Spleen (tissue), 11 donors: Measurements from ENCODE around the gene TAF3. TPM values are rescaled to one million over a fixed set of nuclear protein-coding genes. Genes with fewer than 3 reads are reported as not detected.

Experiments
- DNase-seq: peaks from one replicate; pipeline ENCODE4 v3.0.0-alpha.2; 2020
- H3K27ac ChIP-seq, 8 donors: fragments of 200-600 bp; sonication (generic) in 7 of 8; 1 replicate in 4 of 8; 2 replicates in 4 of 8; pipeline versions ENCODE4 v1.5.0 to v1.8.0; 2016 to 2021; ENCODE audit warnings: inconsistent platforms in 4 of 8, mild to moderate bottlenecking in 4 of 8, moderate library complexity in 1 of 8
- H3K27me3 ChIP-seq, 7 donors: fragments of 200-600 bp; sonication (generic) in 6 of 7; replicated peaks in 1 of 7; 1 replicate in 4 of 7; 2 replicates in 3 of 7; pipeline versions ENCODE4 v1.5.0 to v1.8.0; 2016 to 2021; ENCODE audit warnings: inconsistent platforms in 3 of 7, mild to moderate bottlenecking in 1 of 7
- H3K36me3 ChIP-seq, 6 donors: fragments of 200-600 bp; sonication (generic) in 5 of 6; 1 replicate in 4 of 6; 2 replicates in 2 of 6; pipeline versions ENCODE4 v1.5.0 to v1.8.0; 2016 to 2021; ENCODE audit warnings: inconsistent platforms in 2 of 6
- H3K4me1 ChIP-seq, 6 donors: fragments of 200-600 bp; sonication (generic) in 5 of 6; 1 replicate in 3 of 6; 2 replicates in 3 of 6; pipeline versions ENCODE4 v1.5.0 to v1.8.0; 2016 to 2021; ENCODE audit warnings: inconsistent platforms in 3 of 6
- H3K4me3 ChIP-seq, 8 donors: fragments of 200-600 bp; sonication (generic) in 7 of 8; 1 replicate in 4 of 8; 2 replicates in 4 of 8; pipeline versions ENCODE4 v1.5.0 to v1.8.0; 2016 to 2021; ENCODE audit warnings: inconsistent platforms in 4 of 8, mild to moderate bottlenecking in 4 of 8, moderate library complexity in 2 of 8
- H3K9me3 ChIP-seq, 8 donors: fragments of 200-600 bp; sonication (generic) in 7 of 8; 1 replicate in 4 of 8; 2 replicates in 4 of 8; pipeline versions ENCODE4 v1.5.0 to v1.8.0; 2016 to 2021; ENCODE audit warnings: inconsistent platforms in 4 of 8
- POLR2A ChIP-seq, 3 donors: fragments of 450-650 bp; IDR thresholded peaks; one replicate each; pipeline ENCODE4 v1.5.1; 2017; ENCODE audit warnings: antibody characterized with exemption in 3 of 3, mild to moderate bottlenecking in 1 of 3
- POLR2AphosphoS5 ChIP-seq, 3 donors: sonication (generic); formaldehyde crosslinking; IDR thresholded peaks; one replicate each; pipeline ENCODE4 v1.5.1; 2017; ENCODE audit warnings: antibody characterized with exemption in 3 of 3
- WGBS, 5 donors: extraction: QIAGEN DNeasy Blood & Tissue Kit in 3 of 5; methylation state at CpG; one replicate each; pipeline versions ENCODE4 v1.1.5 to v1.1.7; 2013 to 2018; 5-methylcytosine and 5-hydroxymethylcytosine counted together
- intact Hi-C: fragments of 100-400 bp; cut with DNase I; formaldehyde crosslinking; loops from one replicate; pipeline ENCODE4 v1.15.0; 2023; ENCODE audit warnings: low total_unique reads
- polyA plus RNA-seq, 3 donors: library from polyadenylated mRNA; stranded (reverse); fragments of 200-250 nt; gene quantifications; one replicate each; pipeline ENCODE4 v1.2.1, GENCODE V29; 2013
- total RNA-seq, 7 donors: library from RNA; depleted of rRNA in 3 of 7; stranded (reverse); fragments of >200 nt in 3 of 7; fragmentation: NEBNext Ultra II Directional in 4 of 7; extraction: Animal tissue kit (Norgen Biotek cat#: 25700) in 4 of 7; gene quantifications; one replicate each; pipeline versions ENCODE4 v1.1.0 to v1.2.1, GENCODE V29; 2016 to 2021
- TF ChIP-seq, protein P1 (sequence below), 11 experiments: fragments of 200-600 bp in 7 of 11; fragments of 450-650 bp in 4 of 11; sonication (generic) in 4 of 11; IDR thresholded peaks in 8 of 11; conservative IDR thresholded peaks in 3 of 11; 1 replicate in 7 of 11; 2 replicates in 4 of 11; pipeline versions ENCODE4 v1.4.0 to v1.8.0; 2016 to 2021; ENCODE audit warnings: antibody characterized with exemption in 11 of 11, inconsistent platforms in 4 of 11, mild to moderate bottlenecking in 1 of 11
- donor health status: healthy with polysubstance abuse.
- donor health status: DM: no; HTN: no; CAD: no; lungs with moderate emphysema.
- donor health status: DM: no; HTN: no; CAD: no.
- donor health status: Bipolar disorder and iron deficiency.
- donor health status: healthy.
- donor health status: DM: no; HTN: no; CAD: no.
- donor health status: DM: yes; HTN: yes; CAD: no.

Gene TAF3
- total and polyA plus RNA-seq, 10 donors = 2.7 to 13.0 (median 9.8) TPM

DNA sequence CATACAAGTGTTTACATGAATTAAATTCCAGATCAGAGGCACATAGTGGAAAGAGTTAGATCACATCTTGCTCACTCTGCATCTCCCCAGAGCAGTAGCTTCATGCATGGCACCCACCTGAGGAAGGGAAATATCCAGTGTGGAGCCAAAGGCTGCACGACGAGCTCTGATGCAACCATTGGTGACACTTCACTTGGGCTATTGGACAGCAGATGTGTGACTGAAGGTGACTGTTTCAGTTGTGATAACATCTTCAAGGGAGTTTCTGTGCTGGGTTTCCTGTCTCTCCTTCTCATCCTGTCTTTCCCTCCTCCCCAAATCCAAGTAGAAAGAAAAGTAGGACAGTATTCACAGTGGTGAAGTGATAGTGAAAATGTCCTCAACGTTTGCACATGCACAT is 115.0 kb downstream of the TAF3 start:
- DNase-seq = no peak
- TF ChIP-seq, protein P1, sequence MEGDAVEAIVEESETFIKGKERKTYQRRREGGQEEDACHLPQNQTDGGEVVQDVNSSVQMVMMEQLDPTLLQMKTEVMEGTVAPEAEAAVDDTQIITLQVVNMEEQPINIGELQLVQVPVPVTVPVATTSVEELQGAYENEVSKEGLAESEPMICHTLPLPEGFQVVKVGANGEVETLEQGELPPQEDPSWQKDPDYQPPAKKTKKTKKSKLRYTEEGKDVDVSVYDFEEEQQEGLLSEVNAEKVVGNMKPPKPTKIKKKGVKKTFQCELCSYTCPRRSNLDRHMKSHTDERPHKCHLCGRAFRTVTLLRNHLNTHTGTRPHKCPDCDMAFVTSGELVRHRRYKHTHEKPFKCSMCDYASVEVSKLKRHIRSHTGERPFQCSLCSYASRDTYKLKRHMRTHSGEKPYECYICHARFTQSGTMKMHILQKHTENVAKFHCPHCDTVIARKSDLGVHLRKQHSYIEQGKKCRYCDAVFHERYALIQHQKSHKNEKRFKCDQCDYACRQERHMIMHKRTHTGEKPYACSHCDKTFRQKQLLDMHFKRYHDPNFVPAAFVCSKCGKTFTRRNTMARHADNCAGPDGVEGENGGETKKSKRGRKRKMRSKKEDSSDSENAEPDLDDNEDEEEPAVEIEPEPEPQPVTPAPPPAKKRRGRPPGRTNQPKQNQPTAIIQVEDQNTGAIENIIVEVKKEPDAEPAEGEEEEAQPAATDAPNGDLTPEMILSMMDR (IDR thresholded peaks at IDR 0.05 in 8 of 11, conservative IDR thresholded peaks at IDR 0.05 in 3 of 11) = no peak
- TF ChIP-seq POLR2AphosphoS5 (IDR thresholded peaks at IDR 0.05) (no peak), POLR2A (IDR thresholded peaks at IDR 0.05) (no peak)
- intact Hi-C loops = no loop called here
- Histone ChIP-seq H3K36me3 (peaks cover 0 to 8% (median 0%) of the 10 kb centered on the region in 6 donors), H3K27me3 (no peaks in the 10 kb centered on the region), H3K4me1 (no peaks in the 10 kb centered on the region), H3K9me3 (peaks cover 0 to 11% (median under 1%) of the 10 kb centered on the region in 8 donors), H3K4me3 (no peak overlapping the region), H3K27ac (no peak overlapping the region)
- 70 to 74% (median 73%) methylated on average over 3 of the region's 3 CpGs for WGBS, 5 donors

DNA sequence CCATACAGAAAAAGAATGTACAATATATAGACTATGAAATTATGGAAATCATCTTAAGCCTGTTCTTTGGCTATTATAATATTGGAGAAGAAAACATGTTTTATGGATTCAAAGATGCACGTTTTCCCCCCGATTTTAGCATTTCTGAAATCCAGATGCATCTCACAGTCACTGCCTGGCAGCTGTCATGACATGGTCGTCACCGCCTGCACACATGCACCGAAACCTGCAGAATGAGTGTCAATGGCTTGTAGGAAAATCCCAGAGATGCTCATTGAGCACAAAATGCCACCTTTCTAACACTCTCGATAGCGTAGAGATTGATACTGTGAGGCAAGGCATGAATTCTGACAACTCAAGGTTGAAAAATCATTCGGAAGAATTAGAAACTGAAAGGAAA is 115.5 kb downstream of the TAF3 start:
- peaks cover 0 to 8% (median 0%) of the 10 kb centered on the region in 6 donors for H3K36me3 ChIP-seq
- intact Hi-C loops = no loop called here
- peaks cover 0 to 13% (median 4%) of the 10 kb centered on the region in 8 donors for H3K9me3 ChIP-seq
- WGBS, 5 donors = 94 to 98% (median 97%) methylated on average over 8 of the region's 8 CpGs
- no peak for DNase-seq
- no peak overlapping the region for H3K27ac ChIP-seq
- TF ChIP-seq, protein P1 (IDR thresholded peaks at IDR 0.05 in 8 of 11, conservative IDR thresholded peaks at IDR 0.05 in 3 of 11) = no peak
- TF ChIP-seq POLR2A (IDR thresholded peaks at IDR 0.05) (no peak), POLR2AphosphoS5 (IDR thresholded peaks at IDR 0.05) (no peak)
- no peaks in the 10 kb centered on the region for H3K27me3 ChIP-seq
- no peaks in the 10 kb centered on the region for H3K4me1 ChIP-seq
- H3K4me3 ChIP-seq = no peak overlapping the region

DNA sequence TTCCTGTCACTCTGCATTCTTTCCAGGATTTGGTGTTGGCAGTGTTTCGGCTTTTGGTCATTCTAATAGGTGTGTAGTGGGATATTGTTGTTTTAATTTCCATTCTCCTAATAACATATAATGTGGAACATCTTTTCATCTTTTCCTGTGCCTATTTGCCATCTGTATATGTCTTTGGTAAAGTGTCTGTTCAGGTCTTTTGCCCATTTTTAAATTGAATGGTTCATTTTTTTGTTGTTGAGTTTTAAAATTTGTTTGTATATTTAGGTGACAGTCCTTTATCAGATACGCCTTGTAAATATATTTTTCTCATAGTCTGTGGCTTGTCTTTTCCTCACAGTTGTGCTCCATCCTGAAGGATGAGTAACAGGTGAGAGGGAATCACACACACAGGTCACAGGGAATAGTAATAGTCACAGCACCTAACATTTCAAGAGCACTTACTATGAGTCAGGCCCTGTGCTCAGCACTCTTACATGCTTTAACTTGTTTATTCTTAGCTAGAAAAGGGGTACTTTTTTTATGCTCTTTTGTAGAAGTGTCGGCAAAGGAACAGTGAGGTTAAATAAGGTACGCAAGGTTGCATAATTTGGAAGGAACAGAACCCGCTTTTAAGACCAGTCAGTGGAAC is 119.1 kb downstream of the TAF3 start:
- Histone ChIP-seq H3K27ac (no peak overlapping the region), H3K27me3 (no peaks in the 10 kb centered on the region), H3K36me3 (peaks cover 0 to 8% (median 0%) of the 10 kb centered on the region in 6 donors), H3K4me1 (no peaks in the 10 kb centered on the region), H3K9me3 (peaks cover 0 to 22% (median 13%) of the 10 kb centered on the region in 8 donors), H3K4me3 (no peak overlapping the region)
- intact Hi-C loops = no loop called here
- DNase-seq = no peak
- TF ChIP-seq POLR2AphosphoS5 (IDR thresholded peaks at IDR 0.05) = no peak
- WGBS, 5 donors = 94 to 100% (median 96%) methylated on average over 5 of the region's 5 CpGs

DNA sequence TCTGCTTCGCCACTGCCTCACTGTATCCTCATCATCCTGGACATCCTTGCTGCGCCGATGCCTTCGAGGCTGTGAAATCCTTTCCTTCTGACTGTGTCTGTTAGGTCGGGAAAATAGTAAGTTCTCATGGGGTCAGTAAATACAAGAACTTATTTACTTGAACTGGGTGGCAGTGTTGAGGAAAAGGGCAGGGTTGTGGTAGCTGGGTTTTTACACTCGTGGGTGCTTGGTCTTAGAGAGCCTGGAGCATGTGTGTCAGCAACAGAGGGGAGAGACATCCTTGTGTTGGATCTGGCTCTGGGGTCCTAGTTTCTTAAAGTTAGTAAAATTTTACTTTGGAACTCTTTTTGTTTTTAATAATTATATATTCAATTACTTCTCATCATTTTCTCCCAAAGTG is 123.3 kb downstream of the TAF3 start:
- Histone ChIP-seq H3K4me3 (no peak overlapping the region), H3K27me3 (no peaks in the 10 kb centered on the region), H3K4me1 (peaks cover 0 to 13% (median 3%) of the 10 kb centered on the region in 6 donors), H3K9me3 (peaks cover 0 to 22% (median 13%) of the 10 kb centered on the region in 8 donors), H3K27ac (no peak overlapping the region), H3K36me3 (no peaks in the 10 kb centered on the region)
- TF ChIP-seq POLR2A (IDR thresholded peaks at IDR 0.05) (no peak), POLR2AphosphoS5 (IDR thresholded peaks at IDR 0.05) (no peak)
- TF ChIP-seq, protein P1 (IDR thresholded peaks at IDR 0.05 in 8 of 11, conservative IDR thresholded peaks at IDR 0.05 in 3 of 11) = no peak
- intact Hi-C loops = no loop called here
- no peak for DNase-seq
- WGBS, 5 donors = 89 to 94% (median 90%) methylated on average over 6 of the region's 6 CpGs
